Measurements from ENCODE around the gene GGTA1. TPM values are rescaled to one million over a fixed set of nuclear protein-coding genes. Genes with fewer than 3 reads are reported as not detected.

The GGTA1 gene
- total and polyA plus RNA-seq, 2 experiments from 2014 or later, result 0.16 TPM; not detected in 1

DNA sequence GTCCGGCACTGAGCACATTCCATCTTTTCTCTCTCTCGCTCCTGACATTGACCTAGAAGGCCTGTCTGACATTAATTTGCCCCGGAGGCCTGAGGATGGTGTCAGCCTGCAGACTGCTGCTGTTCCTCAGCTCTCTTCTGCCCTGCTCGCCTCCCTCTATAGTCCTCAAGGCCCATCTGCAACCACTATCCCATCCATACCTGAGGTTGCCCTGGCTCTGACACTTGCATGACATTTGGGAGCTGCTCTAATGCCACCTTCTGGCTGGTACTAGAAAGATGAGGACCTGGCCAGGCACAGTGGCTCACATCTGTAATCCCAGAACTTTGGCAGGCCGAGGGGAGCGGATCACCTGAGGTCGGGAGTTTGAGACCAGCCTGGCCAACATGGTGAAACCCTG, 38.6 kb upstream of the GGTA1 start:
- Histone ChIP-seq H3K79me2 (replicated peaks; ENCODE audit: insufficient read depth) (no peaks in the 10 kb centered on the region), H4K20me1 (replicated peaks; ENCODE audit: insufficient read depth) (no peaks in the 10 kb centered on the region), H3K27ac (ENCODE audit: low read depth) (no peak overlapping the region), H3K4me3 (no peak overlapping the region), H3F3A (replicated peaks; ENCODE audit: low read depth) (no peaks in the 10 kb centered on the region), H3K4me2 (no peak overlapping the region), H3K9me2 (ENCODE audit: insufficient read depth) (no peaks in the 10 kb centered on the region), H3K36me3 (ENCODE audit: insufficient read depth) (no peaks in the 10 kb centered on the region; the same call in 1 of the 2 replicates), H3K27me3 (ENCODE audit: insufficient read depth) (no peaks in the 10 kb centered on the region), H2AFZ (no peak overlapping the region), H3K4me1 (ENCODE audit: insufficient read depth) (no peaks in the 10 kb centered on the region)
- Mint-ChIP-seq H3K4me3 (no peak overlapping the region), H3K27me3 (ENCODE audit: insufficient read depth, low read depth, poor library complexity) (peaks cover 6% of the 10 kb centered on the region), H3K9me3 (no peaks in the 10 kb centered on the region), H3K36me3 (ENCODE audit: low read depth) (no peaks in the 10 kb centered on the region), H3K27ac (no peak overlapping the region), H3K4me1 (no peaks in the 10 kb centered on the region)
- peak; percentile 93 for ATAC-seq
- TF ChIP-seq JUNB (IDR thresholded peaks at IDR 0.05; ENCODE audit: unreplicated experiment) (no peak), ZNF114 (CRISPR knock-in tag; IDR thresholded peaks at IDR 0.05) (no peak), ZNF331 (CRISPR knock-in tag; IDR thresholded peaks at IDR 0.05; ENCODE audit: low read depth) (no peak), STAT1 (IDR thresholded peaks at IDR 0.05; ENCODE audit: unreplicated experiment) (no peak), EZH2 (IDR thresholded peaks at IDR 0.05; ENCODE audit: low read depth, unreplicated experiment) (no peak), POLR2AphosphoS5 (IDR thresholded peaks at IDR 0.05; ENCODE audit: low read depth) (no peak)
- TF ChIP-seq, protein P1, sequence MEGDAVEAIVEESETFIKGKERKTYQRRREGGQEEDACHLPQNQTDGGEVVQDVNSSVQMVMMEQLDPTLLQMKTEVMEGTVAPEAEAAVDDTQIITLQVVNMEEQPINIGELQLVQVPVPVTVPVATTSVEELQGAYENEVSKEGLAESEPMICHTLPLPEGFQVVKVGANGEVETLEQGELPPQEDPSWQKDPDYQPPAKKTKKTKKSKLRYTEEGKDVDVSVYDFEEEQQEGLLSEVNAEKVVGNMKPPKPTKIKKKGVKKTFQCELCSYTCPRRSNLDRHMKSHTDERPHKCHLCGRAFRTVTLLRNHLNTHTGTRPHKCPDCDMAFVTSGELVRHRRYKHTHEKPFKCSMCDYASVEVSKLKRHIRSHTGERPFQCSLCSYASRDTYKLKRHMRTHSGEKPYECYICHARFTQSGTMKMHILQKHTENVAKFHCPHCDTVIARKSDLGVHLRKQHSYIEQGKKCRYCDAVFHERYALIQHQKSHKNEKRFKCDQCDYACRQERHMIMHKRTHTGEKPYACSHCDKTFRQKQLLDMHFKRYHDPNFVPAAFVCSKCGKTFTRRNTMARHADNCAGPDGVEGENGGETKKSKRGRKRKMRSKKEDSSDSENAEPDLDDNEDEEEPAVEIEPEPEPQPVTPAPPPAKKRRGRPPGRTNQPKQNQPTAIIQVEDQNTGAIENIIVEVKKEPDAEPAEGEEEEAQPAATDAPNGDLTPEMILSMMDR (conservative IDR thresholded peaks at IDR 0.05; ENCODE audit: low read depth in 2 of 2), result peak; percentile 47 to 79
- TF ChIP-seq, protein P2, sequence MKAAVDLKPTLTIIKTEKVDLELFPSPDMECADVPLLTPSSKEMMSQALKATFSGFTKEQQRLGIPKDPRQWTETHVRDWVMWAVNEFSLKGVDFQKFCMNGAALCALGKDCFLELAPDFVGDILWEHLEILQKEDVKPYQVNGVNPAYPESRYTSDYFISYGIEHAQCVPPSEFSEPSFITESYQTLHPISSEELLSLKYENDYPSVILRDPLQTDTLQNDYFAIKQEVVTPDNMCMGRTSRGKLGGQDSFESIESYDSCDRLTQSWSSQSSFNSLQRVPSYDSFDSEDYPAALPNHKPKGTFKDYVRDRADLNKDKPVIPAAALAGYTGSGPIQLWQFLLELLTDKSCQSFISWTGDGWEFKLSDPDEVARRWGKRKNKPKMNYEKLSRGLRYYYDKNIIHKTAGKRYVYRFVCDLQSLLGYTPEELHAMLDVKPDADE (IDR thresholded peaks at IDR 0.05), result no peak
- peak; percentile 56 for DNase-seq (ENCODE audit: low spot score)

GRCh38 chr9:121537283-121537682, 37.6 kb upstream of the GGTA1 start:
- no peaks in the 10 kb centered on the region for H3K4me1 ChIP-seq (ENCODE audit: insufficient read depth)
- H3K27ac ChIP-seq (ENCODE audit: low read depth), result no peak overlapping the region
- ATAC-seq (no peak), DNase-seq (ENCODE audit: low spot score) (no peak)
- Mint-ChIP-seq H3K9me3 (no peaks in the 10 kb centered on the region), H3K4me1 (no peaks in the 10 kb centered on the region), H3K27me3 (ENCODE audit: insufficient read depth, low read depth, poor library complexity) (peaks cover 6% of the 10 kb centered on the region), H3K4me3 (no peak overlapping the region), H3K27ac (no peak overlapping the region), H3K36me3 (ENCODE audit: low read depth) (no peaks in the 10 kb centered on the region)
- no peak overlapping the region for H3K4me3 ChIP-seq
- no peaks in the 10 kb centered on the region for H3K9me2 ChIP-seq (ENCODE audit: insufficient read depth)
- no peaks in the 10 kb centered on the region; the same call in 1 of the 2 replicates for H3K36me3 ChIP-seq (ENCODE audit: insufficient read depth)
- H3K4me2 ChIP-seq, result no peak overlapping the region
- H3K27me3 ChIP-seq (ENCODE audit: insufficient read depth), result no peaks in the 10 kb centered on the region
- H2AFZ ChIP-seq, result no peak overlapping the region
- H4K20me1 ChIP-seq (replicated peaks; ENCODE audit: insufficient read depth), result no peaks in the 10 kb centered on the region
- H3F3A ChIP-seq (replicated peaks; ENCODE audit: low read depth), result no peaks in the 10 kb centered on the region
- no peaks in the 10 kb centered on the region for H3K79me2 ChIP-seq (replicated peaks; ENCODE audit: insufficient read depth)
- TF ChIP-seq, protein P3, sequence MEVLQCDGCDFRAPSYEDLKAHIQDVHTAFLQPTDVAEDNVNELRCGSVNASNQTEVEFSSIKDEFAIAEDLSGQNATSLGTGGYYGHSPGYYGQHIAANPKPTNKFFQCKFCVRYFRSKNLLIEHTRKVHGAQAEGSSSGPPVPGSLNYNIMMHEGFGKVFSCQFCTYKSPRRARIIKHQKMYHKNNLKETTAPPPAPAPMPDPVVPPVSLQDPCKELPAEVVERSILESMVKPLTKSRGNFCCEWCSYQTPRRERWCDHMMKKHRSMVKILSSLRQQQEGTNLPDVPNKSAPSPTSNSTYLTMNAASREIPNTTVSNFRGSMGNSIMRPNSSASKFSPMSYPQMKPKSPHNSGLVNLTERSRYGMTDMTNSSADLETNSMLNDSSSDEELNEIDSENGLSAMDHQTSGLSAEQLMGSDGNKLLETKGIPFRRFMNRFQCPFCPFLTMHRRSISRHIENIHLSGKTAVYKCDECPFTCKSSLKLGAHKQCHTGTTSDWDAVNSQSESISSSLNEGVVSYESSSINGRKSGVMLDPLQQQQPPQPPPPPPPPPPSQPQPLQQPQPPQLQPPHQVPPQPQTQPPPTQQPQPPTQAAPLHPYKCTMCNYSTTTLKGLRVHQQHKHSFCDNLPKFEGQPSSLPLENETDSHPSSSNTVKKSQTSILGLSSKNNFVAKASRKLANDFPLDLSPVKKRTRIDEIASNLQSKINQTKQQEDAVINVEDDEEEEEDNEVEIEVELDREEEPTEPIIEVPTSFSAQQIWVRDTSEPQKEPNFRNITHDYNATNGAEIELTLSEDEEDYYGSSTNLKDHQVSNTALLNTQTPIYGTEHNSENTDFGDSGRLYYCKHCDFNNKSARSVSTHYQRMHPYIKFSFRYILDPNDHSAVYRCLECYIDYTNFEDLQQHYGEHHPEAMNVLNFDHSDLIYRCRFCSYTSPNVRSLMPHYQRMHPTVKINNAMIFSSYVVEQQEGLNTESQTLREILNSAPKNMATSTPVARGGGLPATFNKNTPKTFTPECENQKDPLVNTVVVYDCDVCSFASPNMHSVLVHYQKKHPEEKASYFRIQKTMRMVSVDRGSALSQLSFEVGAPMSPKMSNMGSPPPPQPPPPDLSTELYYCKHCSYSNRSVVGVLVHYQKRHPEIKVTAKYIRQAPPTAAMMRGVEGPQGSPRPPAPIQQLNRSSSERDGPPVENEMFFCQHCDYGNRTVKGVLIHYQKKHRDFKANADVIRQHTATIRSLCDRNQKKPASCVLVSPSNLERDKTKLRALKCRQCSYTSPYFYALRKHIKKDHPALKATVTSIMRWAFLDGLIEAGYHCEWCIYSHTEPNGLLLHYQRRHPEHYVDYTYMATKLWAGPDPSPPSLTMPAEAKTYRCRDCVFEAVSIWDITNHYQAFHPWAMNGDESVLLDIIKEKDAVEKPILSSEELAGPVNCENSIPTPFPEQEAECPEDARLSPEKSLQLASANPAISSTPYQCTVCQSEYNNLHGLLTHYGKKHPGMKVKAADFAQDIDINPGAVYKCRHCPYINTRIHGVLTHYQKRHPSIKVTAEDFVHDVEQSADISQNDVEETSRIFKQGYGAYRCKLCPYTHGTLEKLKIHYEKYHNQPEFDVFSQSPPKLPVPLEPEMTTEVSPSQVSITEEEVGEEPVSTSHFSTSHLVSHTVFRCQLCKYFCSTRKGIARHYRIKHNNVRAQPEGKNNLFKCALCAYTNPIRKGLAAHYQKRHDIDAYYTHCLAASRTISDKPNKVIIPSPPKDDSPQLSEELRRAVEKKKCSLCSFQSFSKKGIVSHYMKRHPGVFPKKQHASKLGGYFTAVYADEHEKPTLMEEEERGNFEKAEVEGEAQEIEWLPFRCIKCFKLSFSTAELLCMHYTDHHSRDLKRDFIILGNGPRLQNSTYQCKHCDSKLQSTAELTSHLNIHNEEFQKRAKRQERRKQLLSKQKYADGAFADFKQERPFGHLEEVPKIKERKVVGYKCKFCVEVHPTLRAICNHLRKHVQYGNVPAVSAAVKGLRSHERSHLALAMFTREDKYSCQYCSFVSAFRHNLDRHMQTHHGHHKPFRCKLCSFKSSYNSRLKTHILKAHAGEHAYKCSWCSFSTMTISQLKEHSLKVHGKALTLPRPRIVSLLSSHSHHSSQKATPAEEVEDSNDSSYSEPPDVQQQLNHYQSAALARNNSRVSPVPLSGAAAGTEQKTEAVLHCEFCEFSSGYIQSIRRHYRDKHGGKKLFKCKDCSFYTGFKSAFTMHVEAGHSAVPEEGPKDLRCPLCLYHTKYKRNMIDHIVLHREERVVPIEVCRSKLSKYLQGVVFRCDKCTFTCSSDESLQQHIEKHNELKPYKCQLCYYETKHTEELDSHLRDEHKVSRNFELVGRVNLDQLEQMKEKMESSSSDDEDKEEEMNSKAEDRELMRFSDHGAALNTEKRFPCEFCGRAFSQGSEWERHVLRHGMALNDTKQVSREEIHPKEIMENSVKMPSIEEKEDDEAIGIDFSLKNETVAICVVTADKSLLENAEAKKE (CRISPR knock-in tag; IDR thresholded peaks at IDR 0.05), result no peak
- TF ChIP-seq EZH2 (IDR thresholded peaks at IDR 0.05; ENCODE audit: low read depth, unreplicated experiment) (no peak), CREB1 (CRISPR knock-in tag; IDR thresholded peaks at IDR 0.05; ENCODE audit: low read depth) (no peak), JUNB (IDR thresholded peaks at IDR 0.05; ENCODE audit: unreplicated experiment) (no peak)
- TF ChIP-seq, protein P1 (conservative IDR thresholded peaks at IDR 0.05; ENCODE audit: low read depth in 2 of 2), result no peak

Measured in GM23338 (cell line).